Mononuclear cell (primary cell): ENCODE results near the gene ST6GALNAC3. TPM values are rescaled to one million over a fixed set of nuclear protein-coding genes. Genes with fewer than 3 reads are reported as not detected.

ENCODE experiments used
- H3K27me3 ChIP-seq: 2 replicates; pipeline ENCODE4 v1.6.0; 2011; ENCODE audit warnings: low read length, control low read depth; ENCODE audit not compliant: insufficient read depth
- H3K4me1 ChIP-seq: 2 replicates; pipeline ENCODE4 v1.5.1; 2011; ENCODE audit warnings: mild to moderate bottlenecking, low read length, control low read depth; ENCODE audit not compliant: insufficient read depth
- H3K4me3 ChIP-seq: 2 replicates; pipeline ENCODE4 v1.5.1; 2011; ENCODE audit warnings: mild to moderate bottlenecking, low read length, moderate library complexity
- H3K9me3 ChIP-seq: 2 replicates; pipeline ENCODE4 v1.5.1; 2011; ENCODE audit warnings: low read depth, mild to moderate bottlenecking, control low read depth, low read length
- total RNA-seq: library from RNA; depleted of rRNA; stranded (reverse); fragments of >200 nt; gene quantifications from one replicate; pipeline ENCODE4 v1.2.3, GENCODE V29; 2012

Gene ST6GALNAC3
- total RNA-seq, 1 donor, result 3.5 TPM

DNA sequence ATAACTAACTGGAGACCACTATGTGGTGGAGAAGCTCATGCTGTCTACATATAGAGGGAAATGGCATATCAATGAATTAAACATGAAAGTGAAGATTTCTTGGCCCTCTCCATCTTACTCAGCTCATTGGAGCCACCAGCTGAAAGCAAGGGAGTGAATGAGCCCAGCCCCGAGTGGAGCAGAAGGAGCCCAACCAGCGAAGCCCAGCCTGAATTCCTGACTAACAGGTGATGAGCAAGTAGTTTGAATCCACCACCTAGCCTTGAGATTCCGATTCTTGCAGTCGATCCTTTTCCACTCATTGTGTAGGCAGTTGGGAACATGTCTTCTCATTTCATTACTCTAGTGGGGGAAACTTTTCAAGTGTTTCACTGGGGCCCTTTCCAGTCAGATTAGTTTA lies 18.6 kb upstream of the ST6GALNAC3 start:
- H3K27me3 ChIP-seq, result no peaks in the 10 kb centered on the region
- H3K4me1 ChIP-seq, result no peaks in the 10 kb centered on the region
- H3K9me3 ChIP-seq, result no peaks in the 10 kb centered on the region
- H3K4me3 ChIP-seq, result no peak overlapping the region

DNA sequence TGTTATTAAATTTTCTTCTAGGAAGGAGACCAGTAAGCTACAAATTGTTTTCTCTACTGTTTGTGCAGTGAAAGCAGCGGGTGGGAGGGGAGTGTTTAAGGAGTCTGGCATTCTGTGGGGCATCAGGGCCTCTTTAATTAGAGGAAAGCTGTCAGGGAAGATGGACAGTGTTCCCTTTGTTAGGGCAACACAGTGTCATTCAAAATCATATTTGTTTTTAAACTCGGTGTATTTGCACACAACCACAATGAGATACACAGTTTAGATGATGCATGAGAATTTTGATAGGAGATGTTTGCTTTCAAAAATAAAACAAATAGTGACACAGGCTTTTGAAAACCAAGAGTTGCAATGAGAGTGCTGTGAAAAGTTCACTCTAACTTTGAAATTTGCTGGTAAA lies 15.1 kb upstream of the ST6GALNAC3 start:
- Histone ChIP-seq H3K4me3 (no peak overlapping the region), H3K27me3 (no peaks in the 10 kb centered on the region), H3K4me1 (no peaks in the 10 kb centered on the region)

DNA sequence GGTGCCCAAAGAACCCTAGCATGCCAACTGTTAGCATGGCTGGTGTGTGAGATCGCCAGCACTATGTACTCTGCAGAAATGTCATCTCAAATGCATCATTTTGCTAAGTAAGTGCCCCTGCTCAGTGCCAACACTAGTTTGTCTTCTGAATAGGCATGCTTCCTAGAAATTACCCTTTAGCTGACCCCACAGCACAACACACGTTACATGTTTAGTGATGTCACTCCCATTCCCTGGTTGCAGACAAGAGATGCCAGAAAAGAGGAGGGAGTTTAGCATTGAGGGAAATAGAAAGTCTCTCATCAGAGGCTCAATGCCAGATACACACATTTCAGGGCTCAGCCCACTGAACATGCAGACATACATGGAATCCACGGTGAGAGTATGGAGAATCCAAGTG lies 9.3 kb upstream of the ST6GALNAC3 start:
- Histone ChIP-seq H3K27me3 (peaks cover 4% of the 10 kb centered on the region), H3K9me3 (no peaks in the 10 kb centered on the region), H3K4me3 (no peak overlapping the region), H3K4me1 (no peaks in the 10 kb centered on the region)

More for the DNA sequence above, 15.1 kb upstream of the ST6GALNAC3 start:
- no peaks in the 10 kb centered on the region for H3K9me3 ChIP-seq

DNA sequence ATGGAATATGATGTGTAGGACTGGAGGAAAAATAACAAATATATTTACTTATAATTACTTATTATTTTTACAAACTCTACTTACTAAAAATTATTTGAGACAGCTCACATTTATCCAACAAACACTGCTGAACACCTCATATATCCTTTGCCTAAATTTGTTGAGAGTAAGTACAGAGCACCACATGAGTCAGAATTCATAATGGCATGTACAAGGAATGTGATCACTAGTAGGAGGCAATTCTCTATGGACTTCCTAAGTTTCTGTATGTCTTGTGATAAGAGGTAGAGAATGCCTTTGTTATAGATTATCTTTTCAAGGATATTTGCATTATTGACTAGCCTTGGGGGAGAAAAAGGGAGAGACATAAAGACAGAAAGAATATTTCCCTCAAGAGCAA lies 8.2 kb upstream of the ST6GALNAC3 start:
- Histone ChIP-seq H3K4me3 (no peak overlapping the region), H3K27me3 (peaks cover 4% of the 10 kb centered on the region), H3K4me1 (no peaks in the 10 kb centered on the region)

DNA sequence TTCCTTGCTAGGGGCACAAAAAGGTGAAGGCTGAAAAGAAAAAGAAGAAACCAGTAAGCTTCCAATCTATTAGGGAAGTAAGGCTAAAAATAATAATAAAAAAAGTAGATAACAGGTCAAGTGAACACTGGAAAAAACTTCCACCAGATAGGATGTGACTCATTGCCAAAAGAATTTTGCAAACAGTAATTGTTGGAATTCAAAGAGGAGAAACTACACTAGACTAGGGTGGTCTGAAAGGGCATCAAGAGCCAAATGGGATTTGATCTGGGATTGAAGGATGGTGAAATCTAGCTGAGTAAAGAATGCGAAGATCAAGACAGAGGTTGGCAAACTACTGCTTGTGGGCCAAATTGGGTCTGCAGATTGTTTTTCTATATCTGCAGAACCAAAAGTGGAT lies 6.0 kb upstream of the ST6GALNAC3 start:
- Histone ChIP-seq H3K4me3 (no peak overlapping the region), H3K4me1 (peaks cover 2% of the 10 kb centered on the region), H3K27me3 (peaks cover 4% of the 10 kb centered on the region), H3K9me3 (no peaks in the 10 kb centered on the region)

More for the DNA sequence above, 8.2 kb upstream of the ST6GALNAC3 start:
- no peaks in the 10 kb centered on the region for H3K9me3 ChIP-seq

DNA sequence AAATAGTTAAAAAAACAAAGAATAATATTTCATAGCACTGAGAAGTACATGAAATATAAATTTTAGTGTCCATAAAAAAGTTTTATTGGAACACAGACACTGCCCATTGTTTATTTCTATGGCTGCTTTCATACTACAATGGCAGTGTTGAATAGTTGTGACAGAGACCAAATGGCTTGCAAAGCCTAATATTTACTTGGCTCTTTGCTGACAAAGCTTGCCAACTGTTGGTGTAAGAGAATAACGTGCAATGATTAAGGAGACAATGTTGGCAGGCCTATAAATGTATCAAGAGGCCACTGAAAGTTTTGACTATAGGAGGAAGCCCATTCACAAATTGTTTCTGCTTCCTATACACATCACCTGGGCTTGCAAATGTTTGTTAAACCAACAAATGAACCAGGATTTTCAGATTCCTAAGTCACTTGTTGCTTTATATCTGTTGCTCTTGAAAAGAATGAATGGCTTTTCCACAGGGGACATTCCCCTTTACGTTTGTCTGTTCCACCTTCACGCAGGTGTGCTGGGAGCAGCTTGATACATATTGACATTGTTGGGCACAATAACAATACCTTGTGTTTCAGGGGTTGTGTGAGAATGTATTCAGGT lies 5.5 kb upstream of the ST6GALNAC3 start:
- no peaks in the 10 kb centered on the region for H3K9me3 ChIP-seq
- no peak overlapping the region for H3K4me3 ChIP-seq
- peaks cover 4% of the 10 kb centered on the region for H3K27me3 ChIP-seq
- H3K4me1 ChIP-seq, result peaks cover 5% of the 10 kb centered on the region

DNA sequence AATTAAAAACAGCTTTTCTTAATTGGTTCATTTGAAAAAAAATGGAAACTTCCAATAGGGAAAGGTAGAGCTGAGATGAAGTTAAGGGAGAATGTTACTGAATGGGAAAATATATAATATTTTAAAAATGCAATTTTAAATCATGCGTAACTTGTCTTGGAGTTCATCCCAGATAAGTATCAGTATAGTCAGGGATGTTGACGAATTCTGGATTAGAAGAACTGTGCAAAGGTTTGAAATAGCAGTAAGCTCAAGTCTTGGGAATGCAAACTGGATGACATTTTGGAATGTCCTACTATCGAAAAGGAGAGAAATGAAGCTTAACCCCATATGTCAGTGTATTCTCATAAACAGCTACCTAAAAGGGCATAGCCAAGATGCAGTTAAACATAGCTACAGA lies 4.0 kb upstream of the ST6GALNAC3 start:
- no peaks in the 10 kb centered on the region for H3K27me3 ChIP-seq
- peaks cover 19% of the 10 kb centered on the region for H3K4me1 ChIP-seq
- H3K4me3 ChIP-seq, result no peak overlapping the region

DNA sequence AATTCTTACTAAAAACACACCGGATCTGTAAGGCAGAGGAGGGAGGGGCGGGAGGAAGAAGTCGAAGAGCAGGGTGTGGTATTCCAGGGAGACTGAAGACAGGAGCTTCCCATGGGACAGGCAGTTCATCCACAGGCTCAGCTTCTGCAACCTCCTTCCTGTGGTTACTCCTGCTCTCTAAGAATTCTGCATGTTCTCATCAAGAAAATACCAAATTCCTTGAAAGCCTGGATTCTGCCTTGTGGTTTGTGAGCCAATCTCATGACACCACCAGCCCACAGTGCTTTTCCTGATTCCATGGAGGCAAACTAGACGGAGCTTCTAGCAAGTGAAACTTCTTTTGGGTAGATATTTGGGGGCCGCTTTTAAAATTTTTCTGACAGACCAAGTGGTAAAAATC lies 1.1 kb upstream of the ST6GALNAC3 start:
- no peaks in the 10 kb centered on the region for H3K27me3 ChIP-seq
- H3K4me3 ChIP-seq, result no peak overlapping the region
- peaks cover 34% of the 10 kb centered on the region for H3K4me1 ChIP-seq
- H3K9me3 ChIP-seq, result no peaks in the 10 kb centered on the region

More for the DNA sequence above, 4.0 kb upstream of the ST6GALNAC3 start:
- no peaks in the 10 kb centered on the region for H3K9me3 ChIP-seq

DNA sequence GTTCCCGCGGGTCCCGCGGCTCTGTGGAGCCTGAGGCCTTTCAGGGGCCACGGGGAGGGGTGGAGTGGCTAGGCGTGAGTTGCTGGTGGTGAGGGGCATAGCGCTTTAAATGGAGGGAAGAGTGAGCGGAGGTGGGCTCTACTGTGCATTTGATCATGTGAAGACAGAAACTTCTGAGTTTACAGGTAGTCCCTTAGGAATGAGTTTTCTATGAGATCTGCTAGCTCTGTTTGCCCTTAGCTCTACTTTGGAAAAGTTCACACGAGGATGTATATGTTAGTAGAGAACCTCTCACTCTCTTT lies 593 bp downstream of the ST6GALNAC3 start:
- Histone ChIP-seq H3K27me3 (no peaks in the 10 kb centered on the region), H3K9me3 (no peaks in the 10 kb centered on the region), H3K4me1 (peaks cover 34% of the 10 kb centered on the region), H3K4me3 (peak overlapping the region; percentile 62)

DNA sequence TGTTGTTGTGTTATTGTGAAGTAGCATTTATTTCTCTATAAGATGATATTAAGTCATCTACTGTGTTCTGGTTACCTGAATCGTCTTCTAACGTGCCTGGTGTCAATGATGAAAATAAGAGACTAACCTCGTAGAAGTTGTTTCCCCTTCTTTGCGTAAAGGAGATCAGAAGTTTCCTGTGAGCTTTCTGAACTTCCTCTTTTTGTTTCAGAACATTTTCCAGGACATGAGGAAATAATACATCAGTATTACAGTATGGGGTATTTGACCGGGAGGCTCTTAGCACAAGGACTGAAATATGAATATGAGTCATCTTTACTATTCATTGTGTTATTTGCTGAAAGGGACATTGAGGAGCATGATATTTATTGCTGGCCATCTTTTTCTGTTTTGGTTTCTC lies 1.3 kb downstream of the ST6GALNAC3 start:
- Histone ChIP-seq H3K9me3 (no peaks in the 10 kb centered on the region), H3K4me1 (peaks cover 39% of the 10 kb centered on the region), H3K27me3 (no peaks in the 10 kb centered on the region), H3K4me3 (no peak overlapping the region)

DNA sequence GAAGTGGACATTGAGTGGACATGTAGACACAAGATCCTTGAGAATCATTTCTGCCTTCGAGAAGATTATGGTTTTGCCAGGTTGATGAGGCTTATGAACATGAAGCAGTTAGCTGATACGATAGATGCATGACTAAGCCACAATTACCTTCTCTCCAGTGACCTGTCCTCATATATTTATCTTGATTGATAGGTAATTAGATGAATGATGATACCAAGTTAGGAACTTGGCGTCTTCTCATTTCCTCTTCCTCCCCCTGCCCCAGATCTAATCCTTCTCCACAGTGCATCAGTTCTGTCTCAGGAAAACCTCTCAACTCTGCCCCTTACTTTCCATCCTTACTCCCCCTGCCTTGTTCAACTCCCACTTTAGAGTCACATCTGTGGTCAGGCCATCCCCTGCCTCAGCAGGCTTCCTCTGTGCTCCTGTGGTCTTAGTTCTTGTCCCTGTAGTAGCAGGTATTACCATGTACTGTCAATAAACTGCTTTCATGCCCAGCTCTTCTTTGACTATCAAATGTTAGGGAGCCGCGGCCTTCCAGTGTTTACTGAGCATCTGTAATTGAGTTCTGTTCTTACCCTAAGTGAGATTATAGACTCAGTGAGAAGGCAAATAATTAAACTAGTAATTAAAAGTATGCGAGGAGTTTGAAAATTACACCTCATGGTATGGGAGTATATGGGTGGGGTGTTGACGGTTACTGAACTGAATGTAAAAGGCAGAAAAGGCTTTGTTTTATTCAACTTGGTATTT lies 5.1 kb downstream of the ST6GALNAC3 start:
- H3K4me3 ChIP-seq, result no peak overlapping the region
- no peaks in the 10 kb centered on the region for H3K27me3 ChIP-seq
- H3K4me1 ChIP-seq, result peaks cover 30% of the 10 kb centered on the region
- no peaks in the 10 kb centered on the region for H3K9me3 ChIP-seq

DNA sequence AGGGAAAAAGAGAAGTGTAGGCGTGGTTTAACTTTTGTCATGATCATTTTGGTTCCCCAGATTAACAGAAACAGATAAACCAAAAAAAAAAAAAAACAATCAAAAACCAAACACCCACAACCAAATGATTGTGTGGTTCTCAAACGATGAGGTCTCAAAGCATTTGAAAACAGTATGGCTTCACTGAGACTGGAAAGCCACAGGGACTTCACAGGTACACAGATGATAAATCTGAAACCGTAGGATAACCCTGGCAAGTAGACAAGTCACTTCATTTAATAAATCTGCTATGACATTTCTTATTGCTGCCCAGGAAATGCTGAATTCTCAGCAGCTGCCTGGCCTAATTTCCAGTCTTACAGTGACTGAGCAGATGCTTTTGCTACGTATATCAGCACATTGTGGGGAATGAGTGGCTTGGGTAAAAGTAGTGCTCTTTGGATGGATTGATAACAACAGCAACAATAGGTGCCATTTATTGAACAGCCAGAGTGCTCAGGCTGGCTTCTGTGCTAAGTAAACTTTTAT lies 6.1 kb downstream of the ST6GALNAC3 start:
- Histone ChIP-seq H3K9me3 (no peaks in the 10 kb centered on the region), H3K27me3 (no peaks in the 10 kb centered on the region), H3K4me3 (no peak overlapping the region), H3K4me1 (peaks cover 20% of the 10 kb centered on the region)

DNA sequence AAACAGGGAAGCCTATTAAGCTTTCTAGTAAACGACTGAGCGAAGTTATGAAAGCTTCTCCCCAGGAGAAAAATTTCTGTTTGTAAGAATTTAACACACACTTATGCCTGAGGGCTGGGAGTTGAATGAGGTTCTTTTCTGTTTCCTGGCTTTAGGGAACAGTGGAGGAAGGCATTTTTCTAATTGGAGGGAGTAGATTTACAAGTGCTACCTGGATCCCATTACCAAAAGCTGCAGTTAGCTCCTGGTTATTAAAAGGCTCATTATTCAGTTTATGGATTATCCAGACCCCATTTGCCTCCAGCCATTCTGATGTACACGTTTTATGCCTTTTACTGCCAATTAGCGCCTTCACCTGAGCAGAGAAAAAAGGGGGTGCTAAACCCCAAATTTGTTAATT lies 7.5 kb downstream of the ST6GALNAC3 start:
- Histone ChIP-seq H3K4me1 (peaks cover 6% of the 10 kb centered on the region), H3K9me3 (no peaks in the 10 kb centered on the region), H3K4me3 (no peak overlapping the region), H3K27me3 (no peaks in the 10 kb centered on the region)

DNA sequence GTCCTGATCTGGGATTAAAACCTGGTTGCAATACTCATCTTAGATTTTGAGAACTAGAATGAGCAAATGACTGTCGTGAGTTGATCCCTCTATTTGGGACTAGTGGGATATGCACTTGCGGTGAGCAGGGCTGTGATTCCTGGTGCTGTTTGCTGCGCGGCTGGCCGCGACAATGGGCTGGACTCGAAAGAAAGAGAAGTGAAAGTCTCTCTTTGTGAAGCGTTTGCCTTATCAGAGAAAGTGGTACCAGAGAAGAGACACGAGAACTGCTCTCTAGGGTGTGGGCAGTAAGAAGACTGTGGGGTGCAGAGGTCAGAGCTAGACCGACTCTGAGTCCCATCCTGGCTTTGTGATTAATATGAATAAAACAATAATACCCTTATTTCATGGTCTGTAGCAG lies 8.6 kb downstream of the ST6GALNAC3 start:
- no peaks in the 10 kb centered on the region for H3K27me3 ChIP-seq
- no peak overlapping the region for H3K4me3 ChIP-seq
- H3K4me1 ChIP-seq, result peaks cover 6% of the 10 kb centered on the region
- H3K9me3 ChIP-seq, result no peaks in the 10 kb centered on the region

DNA sequence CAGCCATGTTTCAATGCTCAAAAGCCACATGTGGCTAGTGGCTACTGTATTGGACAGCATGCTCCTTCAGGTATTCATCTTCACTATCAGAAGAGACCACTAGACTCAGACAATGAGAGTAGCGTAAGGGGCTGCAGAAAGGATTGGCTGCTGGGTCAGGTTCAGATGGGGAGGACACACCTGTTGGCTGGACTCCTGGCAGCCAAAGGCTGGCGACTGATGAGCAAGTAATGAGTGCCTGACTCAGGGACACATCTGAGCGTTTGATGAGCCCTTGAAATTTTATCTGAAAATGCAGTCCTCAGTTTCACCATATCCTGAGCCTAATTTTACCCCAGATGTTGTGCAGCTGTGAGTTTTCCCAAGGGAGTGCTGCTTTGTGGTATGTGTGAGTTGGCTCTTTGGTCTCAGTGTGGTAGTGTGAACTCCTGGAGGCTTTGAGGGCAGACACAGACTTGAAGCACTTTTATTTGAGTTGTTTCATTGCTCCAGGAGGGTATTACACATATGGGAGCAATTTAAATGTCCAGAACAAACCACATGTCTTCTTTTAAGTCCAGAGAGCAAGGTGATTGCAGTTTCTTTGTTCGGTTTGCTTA lies 9.6 kb downstream of the ST6GALNAC3 start:
- Histone ChIP-seq H3K4me1 (peaks cover 6% of the 10 kb centered on the region), H3K9me3 (no peaks in the 10 kb centered on the region), H3K4me3 (no peak overlapping the region), H3K27me3 (no peaks in the 10 kb centered on the region)
